ENCODE results near the gene CACNA1I. TPM values are rescaled to one million over a fixed set of nuclear protein-coding genes. Genes with fewer than 3 reads are reported as not detected.

Gene CACNA1I
- total RNA-seq, 1 experiment from 2014 or later, result 2.1 TPM

DNA sequence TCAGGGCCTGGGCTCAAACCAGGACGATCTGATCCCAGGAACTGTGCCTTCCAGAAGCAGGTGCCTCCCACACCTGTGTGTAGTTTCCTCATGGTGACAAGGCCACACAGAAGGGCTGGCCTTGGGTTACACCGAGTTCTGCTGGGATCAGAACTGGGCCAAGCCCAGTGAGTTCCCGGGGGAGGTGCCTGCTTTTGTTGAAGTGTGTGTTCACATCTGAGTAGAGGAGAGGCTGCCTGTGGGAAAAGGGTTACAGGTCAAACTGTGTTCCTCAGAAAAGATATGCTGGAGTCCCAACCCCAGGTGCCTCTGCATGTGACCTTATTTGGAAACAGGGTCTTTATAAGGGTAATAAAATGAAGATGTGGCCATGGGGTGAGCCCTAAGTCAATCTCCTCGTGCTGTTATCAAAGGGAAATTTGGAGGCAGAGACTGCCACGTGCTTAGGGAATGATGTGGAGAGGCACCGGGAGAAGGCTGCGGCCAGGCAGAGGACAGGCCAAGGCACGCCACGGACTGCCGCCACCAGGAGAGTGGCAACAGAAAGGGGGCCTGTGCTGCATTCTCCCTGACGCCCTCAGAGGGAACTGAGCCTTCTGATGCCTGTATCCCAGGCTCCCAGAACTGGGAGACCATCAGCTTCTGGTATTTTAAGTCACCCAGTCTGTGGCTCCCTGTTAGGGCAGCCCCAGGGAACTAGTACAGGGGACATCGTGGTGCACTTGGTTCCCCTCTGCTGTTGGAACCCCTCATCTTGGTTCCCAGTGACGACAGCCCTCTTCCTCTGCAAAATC lies 158.8 kb downstream of the CACNA1I start:
- no peak overlapping the region for H3K4me3 Mint-ChIP-seq
- no peak for DNase-seq (ENCODE audit: low spot score)
- H3K4me1 Mint-ChIP-seq, result peaks cover 15% of the 10 kb centered on the region; the same call in 1 of the 2 replicates
- no peaks in the 10 kb centered on the region for H3K36me3 Mint-ChIP-seq
- ChIA-PET POLR2A (no interaction called here), CTCF (no interaction called here)
- ATAC-seq, result no peak
- no peaks in the 10 kb centered on the region for H3K27me3 Mint-ChIP-seq (ENCODE audit: low read depth)
- no peak for TF ChIP-seq SOX15 (CRISPR knock-in tag; IDR thresholded peaks at IDR 0.05)
- TF ChIP-seq ESRRA (CRISPR knock-in tag; IDR thresholded peaks at IDR 0.05; ENCODE audit: borderline replicate concordance), result no peak
- TF ChIP-seq CREM (CRISPR knock-in tag; IDR thresholded peaks at IDR 0.05), result no peak
- TF ChIP-seq, protein P1, sequence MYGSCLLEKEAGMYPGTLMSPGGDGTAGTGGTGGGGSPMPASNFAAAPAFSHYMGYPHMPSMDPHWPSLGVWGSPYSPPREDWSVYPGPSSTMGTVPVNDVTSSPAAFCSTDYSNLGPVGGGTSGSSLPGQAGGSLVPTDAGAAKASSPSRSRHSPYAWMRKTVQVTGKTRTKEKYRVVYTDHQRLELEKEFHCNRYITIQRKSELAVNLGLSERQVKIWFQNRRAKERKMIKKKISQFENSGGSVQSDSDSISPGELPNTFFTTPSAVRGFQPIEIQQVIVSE (CRISPR knock-in tag; IDR thresholded peaks at IDR 0.05; ENCODE audit: borderline replicate concordance), result no peak
- no peak for TF ChIP-seq IRF1 (CRISPR knock-in tag; IDR thresholded peaks at IDR 0.05)
- no peak for TF ChIP-seq NFYB (CRISPR knock-in tag; conservative IDR thresholded peaks at IDR 0.05; ENCODE audit: low read depth)
- TF ChIP-seq GTF2I (CRISPR knock-in tag; conservative IDR thresholded peaks at IDR 0.05), result no peak
- no peak for TF ChIP-seq ZNF416 (CRISPR knock-in tag; IDR thresholded peaks at IDR 0.05)
- H3K9me3 Mint-ChIP-seq, result no peaks in the 10 kb centered on the region
- H3K27ac Mint-ChIP-seq, result no peak overlapping the region

- no peaks in the 10 kb centered on the region for H3K9me3 Mint-ChIP-seq
- H3K27ac Mint-ChIP-seq, result no peak overlapping the region
- H3K36me3 Mint-ChIP-seq, result no peaks in the 10 kb centered on the region
- peaks cover 15% of the 10 kb centered on the region; the same call in 1 of the 2 replicates for H3K4me1 Mint-ChIP-seq
- ChIA-PET POLR2A (no interaction called here), CTCF (interaction anchor here (0.6 to 2.8 kb wide), 10 partner anchors 10 to 1229 kb away, joined by 3 to 17 read pairs (median 3); no protein-coding TSS in a partner anchor)
- no peak for ATAC-seq
- no peak overlapping the region for H3K4me3 Mint-ChIP-seq
- no peak for TF ChIP-seq EMX1 (CRISPR knock-in tag; IDR thresholded peaks at IDR 0.05)
- no peak for TF ChIP-seq ZNF232 (CRISPR knock-in tag; IDR thresholded peaks at IDR 0.05)
- TF ChIP-seq ZNF425 (CRISPR knock-in tag; conservative IDR thresholded peaks at IDR 0.05), result no peak
- no peak for TF ChIP-seq TP53 (CRISPR knock-in tag; IDR thresholded peaks at IDR 0.05)
- TF ChIP-seq, protein P2, sequence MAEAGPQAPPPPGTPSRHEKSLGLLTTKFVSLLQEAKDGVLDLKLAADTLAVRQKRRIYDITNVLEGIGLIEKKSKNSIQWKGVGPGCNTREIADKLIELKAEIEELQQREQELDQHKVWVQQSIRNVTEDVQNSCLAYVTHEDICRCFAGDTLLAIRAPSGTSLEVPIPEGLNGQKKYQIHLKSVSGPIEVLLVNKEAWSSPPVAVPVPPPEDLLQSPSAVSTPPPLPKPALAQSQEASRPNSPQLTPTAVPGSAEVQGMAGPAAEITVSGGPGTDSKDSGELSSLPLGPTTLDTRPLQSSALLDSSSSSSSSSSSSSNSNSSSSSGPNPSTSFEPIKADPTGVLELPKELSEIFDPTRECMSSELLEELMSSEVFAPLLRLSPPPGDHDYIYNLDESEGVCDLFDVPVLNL (CRISPR knock-in tag; IDR thresholded peaks at IDR 0.05; ENCODE audit: borderline replicate concordance, low read depth), result no peak
- no peak for TF ChIP-seq ELF4 (CRISPR knock-in tag; IDR thresholded peaks at IDR 0.05; ENCODE audit: low read depth)
- TF ChIP-seq RELA (CRISPR knock-in tag; IDR thresholded peaks at IDR 0.05; ENCODE audit: borderline replicate concordance), result no peak
- TF ChIP-seq, protein P3, sequence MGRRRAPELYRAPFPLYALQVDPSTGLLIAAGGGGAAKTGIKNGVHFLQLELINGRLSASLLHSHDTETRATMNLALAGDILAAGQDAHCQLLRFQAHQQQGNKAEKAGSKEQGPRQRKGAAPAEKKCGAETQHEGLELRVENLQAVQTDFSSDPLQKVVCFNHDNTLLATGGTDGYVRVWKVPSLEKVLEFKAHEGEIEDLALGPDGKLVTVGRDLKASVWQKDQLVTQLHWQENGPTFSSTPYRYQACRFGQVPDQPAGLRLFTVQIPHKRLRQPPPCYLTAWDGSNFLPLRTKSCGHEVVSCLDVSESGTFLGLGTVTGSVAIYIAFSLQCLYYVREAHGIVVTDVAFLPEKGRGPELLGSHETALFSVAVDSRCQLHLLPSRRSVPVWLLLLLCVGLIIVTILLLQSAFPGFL (CRISPR knock-in tag; IDR thresholded peaks at IDR 0.05; ENCODE audit: borderline replicate concordance), result no peak
- no peak for TF ChIP-seq KAT7 (CRISPR knock-in tag; IDR thresholded peaks at IDR 0.05; ENCODE audit: borderline replicate concordance)
- no peak for TF ChIP-seq TEAD1 (CRISPR knock-in tag; IDR thresholded peaks at IDR 0.05)
- no peak for TF ChIP-seq MYBL2 (CRISPR knock-in tag; IDR thresholded peaks at IDR 0.05)
- DNase-seq (ENCODE audit: low spot score), result no peak
- H3K27me3 Mint-ChIP-seq (ENCODE audit: low read depth), result no peaks in the 10 kb centered on the region
Observed at GRCh38 chr22:39731481-39731880, 160.9 kb downstream of the CACNA1I start.
